Activated CD4-positive, alpha-beta T cell treated with anti-CD3 and anti-CD28 coated beads, Interleukin-2, amount 10 ng/mL, durations not matched to agents 7 days and 5 days (primary cell): ENCODE results near the gene PPP1R12B. TPM values are rescaled to one million over a fixed set of nuclear protein-coding genes. Genes with fewer than 3 reads are reported as not detected.
"Not testable (repeated sequence)": the region's sequence is repeated elsewhere in the genome, so short reads cannot be mapped to it uniquely, and the experiment has no call there.

Source experiments
- CTCF ChIA-PET: fragments of 350-600 bp; sonication (Branson Sonifier 250); formaldehyde crosslinking; loops from one replicate; lab custom pipeline; 2021; ENCODE audit warnings: antibody characterized with exemption; lab: Charles Lee
- POLR2A ChIA-PET: fragments of 350-600 bp; sonication (Branson Sonifier 250); formaldehyde crosslinking; loops from one replicate; lab custom pipeline; 2021; ENCODE audit warnings: antibody characterized with exemption; lab: Charles Lee
- DNase-seq: peaks from one replicate; pipeline ENCODE4 v3.0.0-alpha.2; 2020
- H3K27ac Mint-ChIP-seq: one replicate; pipeline ENCODE4 v1.8.0; 2021; ENCODE audit warnings: mild to moderate bottlenecking, moderate library complexity, mixed read lengths
- H3K27me3 Mint-ChIP-seq: one replicate; pipeline ENCODE4 v1.8.0; 2021; ENCODE audit warnings: mixed read lengths
- H3K36me3 Mint-ChIP-seq: one replicate; pipeline ENCODE4 v1.8.0; 2021; ENCODE audit warnings: low read depth, mixed read lengths
- H3K4me1 Mint-ChIP-seq: one replicate; pipeline ENCODE4 v1.8.0; 2021; ENCODE audit warnings: mixed read lengths
- H3K4me3 Mint-ChIP-seq: one replicate; pipeline ENCODE4 v1.8.0; 2021; ENCODE audit warnings: mild to moderate bottlenecking, moderate library complexity, mixed read lengths
- H3K9me3 Mint-ChIP-seq: one replicate; pipeline ENCODE4 v1.8.0; 2021; ENCODE audit warnings: mixed read lengths
- total RNA-seq, 2 experiments: library from RNA; stranded (reverse); gene quantifications; one replicate each; pipeline ENCODE4 v1.2.3, GENCODE V29; 2021

PPP1R12B gene
- total RNA-seq, 2 experiments from 2014 or later: 20.2 to 25.0 TPM

GRCh38 chr1:202380535-202380934 is 32.0 kb downstream of the PPP1R12B start:
- DNase-seq, H3K4me3 Mint-ChIP-seq, H3K4me1 Mint-ChIP-seq, H3K27ac Mint-ChIP-seq, H3K9me3 Mint-ChIP-seq, POLR2A ChIA-PET, H3K36me3 Mint-ChIP-seq, H3K27me3 Mint-ChIP-seq: not testable (repeated sequence)
- CTCF ChIA-PET: interaction anchor here (0.6 kb wide), 1 partner anchor 28 kb away, joined by 3 read pairs; no protein-coding TSS in a partner anchor

DNA sequence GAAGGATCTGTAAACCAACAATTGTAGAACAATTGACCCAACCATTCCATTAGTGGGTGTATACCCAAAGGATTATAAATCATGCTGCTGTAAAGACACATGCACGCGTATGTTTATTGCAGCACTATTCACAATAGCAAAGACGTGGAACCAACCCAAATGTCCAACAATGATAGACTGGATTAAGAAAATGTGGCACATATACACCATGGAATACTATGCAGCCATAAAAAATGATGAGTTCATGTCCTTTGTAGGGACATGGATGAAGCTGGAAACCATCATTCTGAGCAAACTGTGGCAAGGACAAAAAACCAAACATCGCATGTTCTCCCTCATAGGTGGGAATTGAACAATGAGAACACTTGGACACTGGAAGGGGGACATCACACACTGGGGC is 33.4 kb downstream of the PPP1R12B start:
- H3K9me3 Mint-ChIP-seq, CTCF ChIA-PET, H3K4me1 Mint-ChIP-seq, H3K36me3 Mint-ChIP-seq, H3K27ac Mint-ChIP-seq, H3K27me3 Mint-ChIP-seq, H3K4me3 Mint-ChIP-seq, POLR2A ChIA-PET, DNase-seq: not testable (repeated sequence)

DNA sequence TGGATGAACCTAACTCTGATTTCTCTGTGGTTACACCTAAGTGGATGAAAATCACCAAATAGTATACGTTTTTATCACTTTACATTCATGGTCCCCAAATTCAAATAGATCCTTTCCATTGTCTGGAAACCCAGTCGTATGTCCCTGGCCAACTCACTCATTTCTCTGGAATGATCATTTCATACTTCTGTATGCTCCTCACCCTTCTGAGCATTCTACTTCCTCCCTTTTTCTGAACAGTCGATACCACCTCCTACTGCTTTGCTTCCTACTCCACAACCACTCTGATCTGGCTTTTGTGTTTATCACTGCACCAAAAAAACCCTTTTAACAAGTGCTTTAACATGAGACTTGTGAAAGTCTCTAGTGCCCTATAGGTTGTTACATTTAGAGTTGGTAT is 47.3 kb downstream of the PPP1R12B start:
- H3K4me1 Mint-ChIP-seq, H3K36me3 Mint-ChIP-seq, H3K4me3 Mint-ChIP-seq, H3K27me3 Mint-ChIP-seq, CTCF ChIA-PET, POLR2A ChIA-PET, DNase-seq, H3K27ac Mint-ChIP-seq, H3K9me3 Mint-ChIP-seq: not testable (repeated sequence)

DNA sequence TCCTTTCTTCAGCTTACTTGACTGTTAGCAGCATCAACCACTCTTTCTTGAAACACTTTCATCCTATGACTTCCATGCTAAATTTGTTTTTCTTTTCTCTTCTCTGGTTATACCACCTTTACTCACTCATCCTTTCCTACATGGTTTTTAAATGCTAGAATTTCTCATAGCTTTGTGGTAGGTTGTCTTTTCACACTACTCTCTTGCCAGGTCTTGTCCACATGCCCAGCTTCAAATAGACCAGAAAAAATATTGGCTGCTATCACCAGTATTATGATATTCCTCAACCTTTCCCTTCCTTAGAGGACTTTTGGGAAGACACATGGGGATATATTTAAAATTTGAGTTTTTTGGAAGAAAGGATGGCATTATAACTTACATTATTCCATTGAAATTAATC is 48.8 kb downstream of the PPP1R12B start:
- Mint-ChIP-seq H3K4me1 (no peaks in the 10 kb centered on the region), H3K4me3 (no peak overlapping the region), H3K36me3 (no peaks in the 10 kb centered on the region), H3K27ac (no peak overlapping the region), H3K9me3 (no peaks in the 10 kb centered on the region), H3K27me3 (no peaks in the 10 kb centered on the region)
- no peak for DNase-seq
- ChIA-PET CTCF (no interaction called here), POLR2A (no interaction called here)

GRCh38 chr1:202398439-202398838 is 49.9 kb downstream of the PPP1R12B start:
- CTCF ChIA-PET, H3K27me3 Mint-ChIP-seq, H3K4me3 Mint-ChIP-seq, DNase-seq, H3K4me1 Mint-ChIP-seq, H3K9me3 Mint-ChIP-seq, H3K27ac Mint-ChIP-seq, H3K36me3 Mint-ChIP-seq, POLR2A ChIA-PET: not testable (repeated sequence)

GRCh38 chr1:202401771-202402170 is 53.3 kb downstream of the PPP1R12B start:
- POLR2A ChIA-PET, H3K36me3 Mint-ChIP-seq, H3K4me3 Mint-ChIP-seq, DNase-seq, H3K9me3 Mint-ChIP-seq, CTCF ChIA-PET, H3K4me1 Mint-ChIP-seq, H3K27me3 Mint-ChIP-seq, H3K27ac Mint-ChIP-seq: not testable (repeated sequence)

DNA sequence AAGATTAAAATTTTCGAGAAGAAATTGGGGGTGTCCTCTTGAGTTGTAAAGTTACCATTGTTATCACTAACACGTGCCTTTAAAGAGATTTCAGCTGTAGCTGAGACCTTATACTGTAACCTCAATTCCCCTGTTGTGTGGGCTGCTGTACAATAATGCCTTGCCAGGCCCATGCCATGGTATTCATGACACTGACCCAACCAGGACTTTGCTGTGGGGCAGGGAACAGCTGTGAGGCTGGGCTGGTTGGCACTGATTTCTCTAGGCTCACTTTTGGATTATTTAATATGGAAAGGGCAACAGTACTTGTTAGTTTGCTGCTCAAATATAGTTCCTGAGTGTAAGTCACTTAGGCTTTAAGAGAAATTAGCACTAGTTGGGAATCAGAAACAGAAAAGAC is 54.9 kb downstream of the PPP1R12B start:
- CTCF ChIA-PET, H3K27me3 Mint-ChIP-seq, DNase-seq, POLR2A ChIA-PET, H3K4me1 Mint-ChIP-seq, H3K27ac Mint-ChIP-seq, H3K4me3 Mint-ChIP-seq, H3K36me3 Mint-ChIP-seq, H3K9me3 Mint-ChIP-seq: not testable (repeated sequence)

- Mint-ChIP-seq H3K9me3 (no peaks in the 10 kb centered on the region), H3K27me3 (no peaks in the 10 kb centered on the region)
Observed at GRCh38 chr1:202405928-202406327, 57.4 kb downstream of the PPP1R12B start.

GRCh38 chr1:202406896-202407295 is 58.4 kb downstream of the PPP1R12B start:
- H3K27me3 Mint-ChIP-seq, DNase-seq, H3K27ac Mint-ChIP-seq, H3K4me3 Mint-ChIP-seq, CTCF ChIA-PET, H3K36me3 Mint-ChIP-seq, H3K4me1 Mint-ChIP-seq, POLR2A ChIA-PET, H3K9me3 Mint-ChIP-seq: not testable (repeated sequence)

More at GRCh38 chr1:202405928-202406327, 57.4 kb downstream of the PPP1R12B start:
- H3K4me1 Mint-ChIP-seq: no peaks in the 10 kb centered on the region
- H3K36me3 Mint-ChIP-seq: no peaks in the 10 kb centered on the region
- ChIA-PET CTCF (no interaction called here), POLR2A (no interaction called here)
- H3K27ac Mint-ChIP-seq: no peak overlapping the region
- no peak overlapping the region for H3K4me3 Mint-ChIP-seq
- DNase-seq: no peak

DNA sequence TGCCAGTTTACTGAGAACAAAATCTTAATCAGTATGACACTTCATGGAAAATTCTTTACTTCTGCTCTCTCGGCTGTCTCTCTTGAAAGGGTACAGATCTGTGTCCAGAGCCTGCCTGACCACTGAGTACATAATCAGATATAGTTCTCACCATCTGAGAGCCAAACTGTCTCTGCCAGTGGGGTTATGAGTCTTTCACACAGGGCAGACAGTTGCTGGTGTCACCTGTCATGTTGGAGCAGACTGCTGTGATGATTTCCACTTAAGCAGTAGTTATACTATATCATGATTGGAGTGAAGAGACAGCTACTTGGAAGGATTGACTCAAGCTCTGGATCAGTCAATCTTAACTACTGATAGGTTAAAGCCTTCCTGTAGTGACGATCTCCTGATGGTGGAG is 58.9 kb downstream of the PPP1R12B start:
- H3K9me3 Mint-ChIP-seq, H3K4me3 Mint-ChIP-seq, H3K27me3 Mint-ChIP-seq, H3K4me1 Mint-ChIP-seq, CTCF ChIA-PET, H3K36me3 Mint-ChIP-seq, POLR2A ChIA-PET, H3K27ac Mint-ChIP-seq, DNase-seq: not testable (repeated sequence)

DNA sequence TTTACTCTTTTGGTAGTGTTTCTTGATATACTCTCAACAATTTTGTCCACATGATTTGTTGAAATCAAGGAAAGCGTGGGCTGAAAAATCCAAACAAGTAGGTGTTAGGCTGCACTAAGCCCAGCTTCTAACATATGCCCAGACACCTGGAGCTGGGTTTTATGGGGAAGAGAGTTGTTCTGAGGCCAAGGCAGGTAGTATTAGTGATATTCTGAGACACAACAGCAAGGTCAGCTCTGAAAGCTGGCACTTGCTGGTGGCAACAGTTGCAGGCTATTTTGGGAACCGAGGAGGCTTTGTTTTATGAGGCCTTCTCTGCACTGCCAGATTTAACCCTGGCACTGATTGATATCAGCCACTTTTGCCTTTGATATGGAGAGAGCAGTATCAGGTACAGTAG is 61.8 kb downstream of the PPP1R12B start:
- H3K9me3 Mint-ChIP-seq, CTCF ChIA-PET, H3K4me3 Mint-ChIP-seq, H3K4me1 Mint-ChIP-seq, H3K36me3 Mint-ChIP-seq, POLR2A ChIA-PET, H3K27ac Mint-ChIP-seq, DNase-seq, H3K27me3 Mint-ChIP-seq: not testable (repeated sequence)

DNA sequence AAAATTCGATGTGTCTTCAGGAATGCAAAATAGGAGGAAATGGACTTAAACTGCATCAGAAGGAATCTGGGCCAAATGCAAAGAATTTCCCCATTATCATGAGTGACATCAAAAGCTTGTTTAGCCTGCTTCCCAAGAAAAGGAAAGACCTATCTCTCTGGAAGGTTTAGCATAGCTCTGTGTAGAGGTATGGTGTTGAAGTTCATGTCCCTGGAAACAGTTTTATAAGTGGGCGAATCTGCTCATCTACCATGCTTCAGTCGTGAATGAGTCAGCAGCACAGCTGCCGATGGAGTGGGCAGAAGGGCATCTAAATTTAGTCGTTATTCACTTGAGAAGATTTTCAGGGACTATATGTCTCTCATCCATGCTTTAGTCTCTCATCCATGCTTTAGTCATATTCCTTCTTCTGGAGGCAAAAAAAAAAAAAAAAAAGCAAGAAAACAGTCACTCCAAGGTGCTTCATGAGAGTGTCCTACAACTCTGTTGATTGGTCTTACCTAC is 62.4 kb downstream of the PPP1R12B start:
- H3K36me3 Mint-ChIP-seq, H3K4me1 Mint-ChIP-seq, H3K27me3 Mint-ChIP-seq, H3K4me3 Mint-ChIP-seq, CTCF ChIA-PET, POLR2A ChIA-PET, H3K27ac Mint-ChIP-seq, H3K9me3 Mint-ChIP-seq, DNase-seq: not testable (repeated sequence)

GRCh38 chr1:202411422-202411821 is 62.9 kb downstream of the PPP1R12B start:
- CTCF ChIA-PET: no interaction called here
- Mint-ChIP-seq H3K4me3 (no peak overlapping the region), H3K36me3 (no peaks in the 10 kb centered on the region), H3K9me3 (no peaks in the 10 kb centered on the region), H3K27me3 (no peaks in the 10 kb centered on the region), H3K27ac (no peak overlapping the region), H3K4me1 (no peaks in the 10 kb centered on the region)
- POLR2A ChIA-PET: no interaction called here
- no peak for DNase-seq

GRCh38 chr1:202412421-202412820 is 63.9 kb downstream of the PPP1R12B start:
- H3K27me3 Mint-ChIP-seq, H3K9me3 Mint-ChIP-seq, H3K27ac Mint-ChIP-seq, DNase-seq, H3K4me3 Mint-ChIP-seq, POLR2A ChIA-PET, H3K36me3 Mint-ChIP-seq, CTCF ChIA-PET, H3K4me1 Mint-ChIP-seq: not testable (repeated sequence)
